Panc1 (cell line): Measurements from ENCODE around the gene CLIP1.

Source experiments
- CTCF ChIP-seq: fragments of 450-650 bp; IDR thresholded peaks from 2 replicates; pipeline ENCODE4 v1.5.1; 2017; ENCODE audit warnings: mild to moderate bottlenecking
- POLR2AphosphoS5 ChIP-seq: IDR thresholded peaks from 2 replicates; pipeline ENCODE4 v1.6.1; 2012; ENCODE audit warnings: mild to moderate bottlenecking, low read depth, low read length, moderate library complexity
- SIN3A ChIP-seq: IDR thresholded peaks from 2 replicates; pipeline ENCODE4 v1.6.1; 2012; ENCODE audit warnings: low read depth, mild to moderate bottlenecking, low read length, moderate library complexity, borderline replicate concordance; ENCODE audit not compliant: insufficient read depth
- TCF7L2 ChIP-seq: IDR thresholded peaks from 2 replicates; pipeline ENCODE4 v1.6.1; 2011; ENCODE audit warnings: mild to moderate bottlenecking, low read depth, low read length, inconsistent platforms
- TF ChIP-seq, protein P1 (sequence below), 2 experiments: IDR thresholded peaks; 2 replicates each; pipeline ENCODE4 v1.6.1; 2011 to 2012; ENCODE audit warnings: low read depth in 2 of 2, control low read depth in 1 of 2, low read length in 1 of 2, mild to moderate bottlenecking in 1 of 2, moderate library complexity in 1 of 2; ENCODE audit not compliant: insufficient read depth in 1 of 2

GRCh38 chr12:122407208-122407607, 15.3 kb downstream of the CLIP1 start:
- TF ChIP-seq TCF7L2 (0 out of 2 replicates have a peak, but pooled peaks have one; percentile 9), CTCF (no peak), POLR2AphosphoS5 (no peak), SIN3A (no peak)
- TF ChIP-seq, protein P1, sequence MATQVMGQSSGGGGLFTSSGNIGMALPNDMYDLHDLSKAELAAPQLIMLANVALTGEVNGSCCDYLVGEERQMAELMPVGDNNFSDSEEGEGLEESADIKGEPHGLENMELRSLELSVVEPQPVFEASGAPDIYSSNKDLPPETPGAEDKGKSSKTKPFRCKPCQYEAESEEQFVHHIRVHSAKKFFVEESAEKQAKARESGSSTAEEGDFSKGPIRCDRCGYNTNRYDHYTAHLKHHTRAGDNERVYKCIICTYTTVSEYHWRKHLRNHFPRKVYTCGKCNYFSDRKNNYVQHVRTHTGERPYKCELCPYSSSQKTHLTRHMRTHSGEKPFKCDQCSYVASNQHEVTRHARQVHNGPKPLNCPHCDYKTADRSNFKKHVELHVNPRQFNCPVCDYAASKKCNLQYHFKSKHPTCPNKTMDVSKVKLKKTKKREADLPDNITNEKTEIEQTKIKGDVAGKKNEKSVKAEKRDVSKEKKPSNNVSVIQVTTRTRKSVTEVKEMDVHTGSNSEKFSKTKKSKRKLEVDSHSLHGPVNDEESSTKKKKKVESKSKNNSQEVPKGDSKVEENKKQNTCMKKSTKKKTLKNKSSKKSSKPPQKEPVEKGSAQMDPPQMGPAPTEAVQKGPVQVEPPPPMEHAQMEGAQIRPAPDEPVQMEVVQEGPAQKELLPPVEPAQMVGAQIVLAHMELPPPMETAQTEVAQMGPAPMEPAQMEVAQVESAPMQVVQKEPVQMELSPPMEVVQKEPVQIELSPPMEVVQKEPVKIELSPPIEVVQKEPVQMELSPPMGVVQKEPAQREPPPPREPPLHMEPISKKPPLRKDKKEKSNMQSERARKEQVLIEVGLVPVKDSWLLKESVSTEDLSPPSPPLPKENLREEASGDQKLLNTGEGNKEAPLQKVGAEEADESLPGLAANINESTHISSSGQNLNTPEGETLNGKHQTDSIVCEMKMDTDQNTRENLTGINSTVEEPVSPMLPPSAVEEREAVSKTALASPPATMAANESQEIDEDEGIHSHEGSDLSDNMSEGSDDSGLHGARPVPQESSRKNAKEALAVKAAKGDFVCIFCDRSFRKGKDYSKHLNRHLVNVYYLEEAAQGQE (IDR thresholded peaks at IDR 0.05; ENCODE audit: insufficient read depth in 1 of 2, low read depth in 2 of 2, low read length in 1 of 2), result no peak
